Osteocyte (in vitro differentiated cells): ENCODE data around the gene BICD1. TPM values are rescaled to one million over a fixed set of nuclear protein-coding genes. Genes with fewer than 3 reads are reported as not detected.
"Not testable (repeated sequence)": the region's sequence is repeated elsewhere in the genome, so short reads cannot be mapped to it uniquely, and the experiment has no call there.

Experiments
- DNase-seq: peaks from one replicate; pipeline ENCODE4 v3.0.0; 2021; ENCODE audit warnings: mixed read lengths; ENCODE audit not compliant: unreplicated experiment; ENCODE audit errors: extremely low spot score
- H3K27ac Mint-ChIP-seq: one replicate; pipeline ENCODE4 v1.8.0; 2021; ENCODE audit warnings: mild to moderate bottlenecking, mixed read lengths; ENCODE audit not compliant: unreplicated experiment
- H3K27me3 Mint-ChIP-seq: one replicate; pipeline ENCODE4 v1.8.0; 2021; ENCODE audit warnings: mixed read lengths; ENCODE audit not compliant: unreplicated experiment
- H3K36me3 Mint-ChIP-seq: one replicate; pipeline ENCODE4 v1.8.0; 2021; ENCODE audit warnings: mixed read lengths; ENCODE audit not compliant: unreplicated experiment
- H3K4me1 Mint-ChIP-seq: one replicate; pipeline ENCODE4 v1.8.0; 2021; ENCODE audit warnings: mixed read lengths; ENCODE audit not compliant: unreplicated experiment
- H3K4me3 Mint-ChIP-seq: one replicate; pipeline ENCODE4 v1.8.0; 2021; ENCODE audit warnings: mild to moderate bottlenecking, moderate library complexity, mixed read lengths; ENCODE audit not compliant: unreplicated experiment
- H3K9me3 Mint-ChIP-seq: one replicate; pipeline ENCODE4 v1.8.0; 2021; ENCODE audit warnings: mixed read lengths; ENCODE audit not compliant: unreplicated experiment
- total RNA-seq: library from RNA; stranded (reverse); gene quantifications from 2 replicates; pipeline ENCODE4 v1.2.1, GENCODE V29; 2021
- TF ChIP-seq, protein P1 (sequence below): fragments of 200-600 bp; sonication (generic); IDR thresholded peaks from 2 replicates; pipeline ENCODE4 v1.5.0; 2021; ENCODE audit warnings: antibody characterized with exemption, mild to moderate bottlenecking, moderate library complexity

The BICD1 gene
- total RNA-seq, 1 donor from 2014 or later, result 47.6 TPM

- Mint-ChIP-seq H3K4me1 (peaks cover 30% of the 10 kb centered on the region), H3K36me3 (no peaks in the 10 kb centered on the region), H3K27ac (peak overlapping the region; percentile 52), H3K4me3 (no peak overlapping the region), H3K9me3 (no peaks in the 10 kb centered on the region), H3K27me3 (no peaks in the 10 kb centered on the region)
- TF ChIP-seq, protein P1, sequence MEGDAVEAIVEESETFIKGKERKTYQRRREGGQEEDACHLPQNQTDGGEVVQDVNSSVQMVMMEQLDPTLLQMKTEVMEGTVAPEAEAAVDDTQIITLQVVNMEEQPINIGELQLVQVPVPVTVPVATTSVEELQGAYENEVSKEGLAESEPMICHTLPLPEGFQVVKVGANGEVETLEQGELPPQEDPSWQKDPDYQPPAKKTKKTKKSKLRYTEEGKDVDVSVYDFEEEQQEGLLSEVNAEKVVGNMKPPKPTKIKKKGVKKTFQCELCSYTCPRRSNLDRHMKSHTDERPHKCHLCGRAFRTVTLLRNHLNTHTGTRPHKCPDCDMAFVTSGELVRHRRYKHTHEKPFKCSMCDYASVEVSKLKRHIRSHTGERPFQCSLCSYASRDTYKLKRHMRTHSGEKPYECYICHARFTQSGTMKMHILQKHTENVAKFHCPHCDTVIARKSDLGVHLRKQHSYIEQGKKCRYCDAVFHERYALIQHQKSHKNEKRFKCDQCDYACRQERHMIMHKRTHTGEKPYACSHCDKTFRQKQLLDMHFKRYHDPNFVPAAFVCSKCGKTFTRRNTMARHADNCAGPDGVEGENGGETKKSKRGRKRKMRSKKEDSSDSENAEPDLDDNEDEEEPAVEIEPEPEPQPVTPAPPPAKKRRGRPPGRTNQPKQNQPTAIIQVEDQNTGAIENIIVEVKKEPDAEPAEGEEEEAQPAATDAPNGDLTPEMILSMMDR, result no peak
- DNase-seq, result no peak
Measured at GRCh38 chr12:32270818-32271710, 164.4 kb downstream of the BICD1 start.

GRCh38 chr12:32272465-32272864, 165.8 kb downstream of the BICD1 start:
- no peak overlapping the region for H3K4me3 Mint-ChIP-seq
- peaks cover 30% of the 10 kb centered on the region for H3K4me1 Mint-ChIP-seq
- DNase-seq, result no peak
- H3K27me3 Mint-ChIP-seq, result no peaks in the 10 kb centered on the region
- TF ChIP-seq, protein P1, result no peak
- H3K36me3 Mint-ChIP-seq, result no peaks in the 10 kb centered on the region
- no peaks in the 10 kb centered on the region for H3K9me3 Mint-ChIP-seq
- H3K27ac Mint-ChIP-seq, result no peak overlapping the region

- Mint-ChIP-seq H3K27ac (peak overlapping the region; percentile 25), H3K36me3 (no peaks in the 10 kb centered on the region), H3K4me1 (peaks cover 30% of the 10 kb centered on the region), H3K27me3 (no peaks in the 10 kb centered on the region), H3K4me3 (no peak overlapping the region), H3K9me3 (no peaks in the 10 kb centered on the region)
- TF ChIP-seq, protein P1, result no peak
- DNase-seq, result no peak
Measured at GRCh38 chr12:32273063-32273522, 166.4 kb downstream of the BICD1 start.

DNA sequence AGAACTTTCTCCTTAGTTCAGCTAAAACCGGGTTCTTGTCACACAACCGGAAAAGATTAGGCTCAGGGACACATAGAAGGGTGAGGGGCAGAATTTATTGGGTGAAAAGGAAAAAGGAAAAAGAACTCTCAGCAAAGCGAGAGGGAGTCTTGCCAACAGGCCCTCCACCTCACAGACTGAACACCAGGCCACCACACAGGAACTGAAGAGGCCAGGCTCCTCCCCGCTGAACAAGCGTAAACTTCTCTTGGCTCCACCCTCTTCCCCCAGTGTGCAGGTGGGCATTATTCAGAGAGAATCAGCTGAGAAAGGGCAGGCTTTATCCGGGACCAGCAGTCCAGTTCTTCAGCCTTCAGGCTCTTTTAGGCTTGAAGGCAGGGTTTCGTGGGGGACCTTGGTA, 167.1 kb downstream of the BICD1 start:
- Mint-ChIP-seq H3K27ac (no peak overlapping the region), H3K27me3 (no peaks in the 10 kb centered on the region), H3K9me3 (no peaks in the 10 kb centered on the region), H3K36me3 (no peaks in the 10 kb centered on the region), H3K4me1 (peaks cover 30% of the 10 kb centered on the region), H3K4me3 (no peak overlapping the region)
- TF ChIP-seq, protein P1, result no peak
- DNase-seq, result no peak

- Mint-ChIP-seq H3K4me1 (peaks cover 30% of the 10 kb centered on the region), H3K36me3 (no peaks in the 10 kb centered on the region), H3K4me3 (no peak overlapping the region), H3K27me3 (no peaks in the 10 kb centered on the region), H3K27ac (no peak overlapping the region), H3K9me3 (no peaks in the 10 kb centered on the region)
- no peak for DNase-seq
- TF ChIP-seq, protein P1, result no peak
Measured at GRCh38 chr12:32274665-32275064, 168.0 kb downstream of the BICD1 start.

DNA sequence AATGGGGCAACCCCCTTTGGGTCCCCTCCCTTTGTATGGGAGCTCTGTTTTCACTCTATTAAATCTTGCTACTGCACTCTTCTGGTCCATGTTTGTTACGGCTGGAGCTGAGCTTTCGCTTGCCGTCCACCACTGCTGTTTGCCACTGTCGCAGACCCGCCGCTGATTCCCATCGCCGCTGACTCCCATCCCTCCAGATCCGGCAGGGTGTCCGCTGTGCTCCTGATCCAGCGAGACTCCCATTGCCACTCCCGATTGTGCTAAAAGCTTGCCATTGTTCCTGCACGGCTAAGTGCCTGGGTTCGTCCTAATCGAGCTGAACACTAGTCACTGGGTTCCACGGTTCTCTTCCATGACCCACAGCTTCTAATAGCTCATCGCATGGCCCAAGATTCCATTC, 168.9 kb downstream of the BICD1 start:
- DNase-seq, H3K36me3 Mint-ChIP-seq, H3K27me3 Mint-ChIP-seq, H3K4me3 Mint-ChIP-seq, H3K9me3 Mint-ChIP-seq: not testable (repeated sequence)
- Mint-ChIP-seq H3K4me1 (peaks cover 30% of the 10 kb centered on the region), H3K27ac (peak overlapping the region; percentile 5)
